Measurements from ENCODE around the gene PLA2G2A. TPM values are rescaled to one million over a fixed set of nuclear protein-coding genes. Genes with fewer than 3 reads are reported as not detected.

PLA2G2A gene
- total and polyA plus RNA-seq, 2 donors (not counting 1 experiment from before 2014, with no cell fraction given) = not detected

GRCh38 chr1:20014153-20014552 is 34.7 kb upstream of the PLA2G2A start:
- TF ChIP-seq CTCF (IDR thresholded peaks at IDR 0.05) = no peak
- Mint-ChIP-seq H3K9me3 (ENCODE audit: insufficient read depth) (peaks cover 5% of the 10 kb centered on the region), H3K4me1 (peaks cover 2% of the 10 kb centered on the region), H3K27ac (no peak overlapping the region), H3K4me3 (no peak overlapping the region), H3K27me3 (peaks cover 10% of the 10 kb centered on the region)
- Histone ChIP-seq H3K27ac (ENCODE audit: low read length in 2 of 2) (no peak overlapping the region), H3K9ac (ENCODE audit: low read length) (no peak overlapping the region), H3K4me2 (replicated peaks; ENCODE audit: low read depth, low read length, poor library complexity, severe bottlenecking) (no peak overlapping the region), H3K4me3 (ENCODE audit: control extremely low read depth in 1 of 5, extremely low read depth in 1 of 5, insufficient read depth in 1 of 5, low read depth in 2 of 5, low read length in 4 of 5) (no peak overlapping the region), H3K9me3 (ENCODE audit: control extremely low read depth in 1 of 3, control insufficient read depth in 2 of 3, insufficient read depth in 1 of 3, low read length in 2 of 3) (peaks cover 8 to 21% (median 12%) of the 10 kb centered on the region in 3 donors), H3K79me2 (ENCODE audit: control insufficient read depth, insufficient read depth, low read length) (no peaks in the 10 kb centered on the region), H3K36me3 (replicated peaks in 1 of 2; ENCODE audit: control extremely low read depth in 1 of 2, control insufficient read depth in 1 of 2, extremely low read depth in 1 of 2, insufficient read depth in 2 of 2, low read length in 1 of 2) (no peaks in the 10 kb centered on the region), H3K27me3 (replicated peaks in 1 of 4; ENCODE audit: control extremely low read depth in 1 of 4, control insufficient read depth in 3 of 4, insufficient read depth in 4 of 4, low read length in 3 of 4) (no peaks in the 10 kb centered on the region), H2AFZ (ENCODE audit: insufficient read depth, low read depth, low read length, poor library complexity, severe bottlenecking) (no peak overlapping the region), H4K20me1 (ENCODE audit: control insufficient read depth, insufficient read depth, low read length, poor library complexity, severe bottlenecking) (no peaks in the 10 kb centered on the region), H3K4me1 (ENCODE audit: control insufficient read depth in 2 of 2, insufficient read depth in 2 of 2, low read length in 2 of 2) (no peaks in the 10 kb centered on the region)
- intact Hi-C loops (cut with micrococcal nuclease) = no loop called here
- CTCF ChIA-PET = no interaction called here
- DNase-seq (no peak), ATAC-seq (ENCODE audit: low read depth) (no peak)
- WGBS (ENCODE audit: insufficient coverage) = 95% methylated on average over 2 of the region's 2 CpGs
- POLR2A ChIA-PET = no interaction called here

- peaks cover 2% of the 10 kb centered on the region for H3K4me1 Mint-ChIP-seq
- POLR2A ChIA-PET = no interaction called here
- H3K27ac Mint-ChIP-seq = no peak overlapping the region
These were observed 30.6 kb upstream of the PLA2G2A start for GRCh38 chr1:20010016-20010415.

More at GRCh38 chr1:20010016-20010415, 30.6 kb upstream of the PLA2G2A start:
- no peak for DNase-seq
- Histone ChIP-seq H3K36me3 (replicated peaks in 1 of 2; ENCODE audit: control extremely low read depth in 1 of 2, control insufficient read depth in 1 of 2, extremely low read depth in 1 of 2, insufficient read depth in 2 of 2, low read length in 1 of 2) (no peaks in the 10 kb centered on the region), H3K27ac (ENCODE audit: low read length in 2 of 2) (no peak overlapping the region), H3K27me3 (replicated peaks in 1 of 4; ENCODE audit: control extremely low read depth in 1 of 4, control insufficient read depth in 3 of 4, insufficient read depth in 4 of 4, low read length in 3 of 4) (no peaks in the 10 kb centered on the region), H3K9ac (ENCODE audit: low read length) (no peak overlapping the region), H3K4me3 (ENCODE audit: control extremely low read depth in 1 of 5, extremely low read depth in 1 of 5, insufficient read depth in 1 of 5, low read depth in 2 of 5, low read length in 4 of 5) (no peak overlapping the region), H3K4me2 (replicated peaks; ENCODE audit: low read depth, low read length, poor library complexity, severe bottlenecking) (no peak overlapping the region), H3K4me1 (ENCODE audit: control insufficient read depth in 2 of 2, insufficient read depth in 2 of 2, low read length in 2 of 2) (no peaks in the 10 kb centered on the region), H4K20me1 (ENCODE audit: control insufficient read depth, insufficient read depth, low read length, poor library complexity, severe bottlenecking) (no peaks in the 10 kb centered on the region), H3K9me3 (ENCODE audit: control extremely low read depth in 1 of 3, control insufficient read depth in 2 of 3, insufficient read depth in 1 of 3, low read length in 2 of 3) (peaks cover 0 to 6% (median 0%) of the 10 kb centered on the region in 3 donors), H3K79me2 (ENCODE audit: control insufficient read depth, insufficient read depth, low read length) (no peaks in the 10 kb centered on the region), H2AFZ (ENCODE audit: insufficient read depth, low read depth, low read length, poor library complexity, severe bottlenecking) (no peak overlapping the region)
- intact Hi-C loops (cut with micrococcal nuclease) = no loop called here
- ATAC-seq (ENCODE audit: low read depth) = no peak
- 82% methylated on average over 1 of the region's 1 CpG for WGBS (ENCODE audit: insufficient coverage)
- Mint-ChIP-seq H3K9me3 (ENCODE audit: insufficient read depth) (peaks cover 4% of the 10 kb centered on the region), H3K4me3 (no peak overlapping the region), H3K27me3 (peaks cover 18% of the 10 kb centered on the region)
- CTCF ChIA-PET = no interaction called here
- TF ChIP-seq EZH2 (IDR thresholded peaks at IDR 0.05; ENCODE audit: borderline replicate concordance, insufficient read depth, low read depth, low read length, poor library complexity, severe bottlenecking) (no peak), CTCF (IDR thresholded peaks at IDR 0.05) (no peak)

Measured in B cell (primary cell).